IMR-90 (cell line): ENCODE measurements around the gene ALPP. TPM values are rescaled to one million over a fixed set of nuclear protein-coding genes. Genes with fewer than 3 reads are reported as not detected.

Experiments
- ATAC-seq: fragments of 200-7000 bp; cut with Tn5 transposase; 2 replicates; pipeline ENCODE4 v1.9.1; 2020; ENCODE audit warnings: low read depth, mild to moderate bottlenecking, moderate library complexity
- BruUV-seq: library from RNA; stranded (reverse); fragments of 400-500 nt; replicated peaks from 2 replicates; lab custom pipeline; 2021; lab: Mats Ljungman, UMichigan
- CTCF ChIA-PET: fragments of 300-600 bp; formaldehyde crosslinking; extraction: SDS; loops from one replicate; lab custom pipeline; 2021; ENCODE audit warnings: antibody characterized with exemption; lab: Yijun Ruan, JAX
- POLR2A ChIA-PET: fragments of 300-600 bp; sonication (Branson Sonifier 250); formaldehyde crosslinking; loops from one replicate; lab custom pipeline; 2022; ENCODE audit warnings: antibody characterized with exemption; ENCODE audit not compliant: unreplicated experiment; lab: Charles Lee
- DNase-seq: peaks from one replicate; pipeline ENCODE4 v3.0.0; 2013
- H2AFZ ChIP-seq: replicated peaks from 2 replicates; pipeline ENCODE3; 2013; ENCODE audit warnings: low read length, mild to moderate bottlenecking; ENCODE audit not compliant: poor library complexity
- H2AK5ac ChIP-seq: 2 replicates; pipeline ENCODE4 v1.6.1; 2013; ENCODE audit warnings: low read depth, low read length, inconsistent platforms
- H2AK9ac ChIP-seq: replicated peaks from 2 replicates; pipeline ENCODE3; 2013; ENCODE audit warnings: mild to moderate bottlenecking, low read depth, low read length, moderate library complexity; ENCODE audit not compliant: poor library complexity
- H2BK120ac ChIP-seq: 2 replicates; pipeline ENCODE4 v1.6.1; 2013; ENCODE audit warnings: low read depth, low read length, inconsistent platforms
- H2BK15ac ChIP-seq: 3 replicates; pipeline ENCODE4 v1.6.1; 2013; ENCODE audit warnings: low read depth, low read length, inconsistent platforms
- H2BK20ac ChIP-seq: 2 replicates; pipeline ENCODE4 v1.6.1; 2013; ENCODE audit warnings: low read depth, mild to moderate bottlenecking, inconsistent platforms, low read length, moderate library complexity
- H2BK5ac ChIP-seq: 2 replicates; pipeline ENCODE4 v1.6.1; 2013; ENCODE audit warnings: mild to moderate bottlenecking, low read depth, low read length, inconsistent platforms; ENCODE audit not compliant: poor library complexity, severe bottlenecking
- H3K14ac ChIP-seq: replicated peaks from 2 replicates; pipeline ENCODE4 v1.6.1; 2013; ENCODE audit warnings: low read depth, low read length, inconsistent platforms
- H3K18ac ChIP-seq: 2 replicates; pipeline ENCODE4 v1.6.1; 2013; ENCODE audit warnings: low read depth, low read length, control low read depth
- H3K23ac ChIP-seq: 2 replicates; pipeline ENCODE4 v1.6.1; 2013; ENCODE audit warnings: low read depth, low read length, inconsistent platforms
- H3K27ac ChIP-seq: 2 replicates; pipeline ENCODE4 v1.5.1; 2013; ENCODE audit warnings: mild to moderate bottlenecking, control low read depth, low read length; ENCODE audit not compliant: insufficient read depth
- H3K27me3 ChIP-seq: 2 replicates; pipeline ENCODE4 v1.6.1; 2013; ENCODE audit warnings: low read length; ENCODE audit not compliant: control insufficient read depth, insufficient read depth
- H3K36me3 ChIP-seq: 2 replicates; pipeline ENCODE4 v1.6.1; 2013; ENCODE audit warnings: low read length, mixed read lengths; ENCODE audit not compliant: control insufficient read depth, insufficient read depth
- H3K4ac ChIP-seq: 2 replicates; pipeline ENCODE4 v1.6.1; 2013; ENCODE audit warnings: low read depth, low read length, inconsistent platforms
- H3K4me1 ChIP-seq: 2 replicates; pipeline ENCODE4 v1.6.1; 2013; ENCODE audit warnings: low read length, mixed read lengths; ENCODE audit not compliant: control insufficient read depth, insufficient read depth
- H3K4me2 ChIP-seq: 2 replicates; pipeline ENCODE4 v1.6.1; 2013; ENCODE audit warnings: low read depth, mild to moderate bottlenecking, control low read depth, low read length, moderate library complexity
- H3K4me3 ChIP-seq: 2 replicates; pipeline ENCODE4 v1.5.1; 2013; ENCODE audit warnings: low read depth, mild to moderate bottlenecking, control low read depth, low read length, moderate library complexity; ENCODE audit not compliant: insufficient read depth
- H3K56ac ChIP-seq: 2 replicates; pipeline ENCODE4 v1.6.1; 2013; ENCODE audit warnings: low read length, inconsistent platforms; ENCODE audit not compliant: insufficient read depth; ENCODE audit errors: extremely low read depth
- H3K79me1 ChIP-seq, 2 experiments: 2 replicates each; pipeline ENCODE4 v1.6.1; 2013; ENCODE audit warnings: low read length in 2 of 2, inconsistent platforms in 1 of 2, low read depth in 1 of 2
- H3K9ac ChIP-seq: 2 replicates; pipeline ENCODE4 v1.6.1; 2013; ENCODE audit warnings: low read depth, low read length, control low read depth
- H3K9me1 ChIP-seq: 2 replicates; pipeline ENCODE4 v1.6.1; 2013; ENCODE audit warnings: low read length, inconsistent platforms; ENCODE audit not compliant: insufficient read depth
- H3K9me3 ChIP-seq: 2 replicates; pipeline ENCODE4 v1.6.1; 2013; ENCODE audit warnings: low read length; ENCODE audit not compliant: control insufficient read depth, insufficient read depth
- H4K20me1 ChIP-seq: 2 replicates; pipeline ENCODE4 v1.6.1; 2013; ENCODE audit warnings: low read length, inconsistent platforms; ENCODE audit not compliant: insufficient read depth
- H4K5ac ChIP-seq: 2 replicates; pipeline ENCODE4 v1.6.1; 2013; ENCODE audit warnings: mild to moderate bottlenecking, low read depth, low read length, control low read depth
- H4K8ac ChIP-seq, 2 experiments: 2 replicates each; pipeline ENCODE4 v1.6.1; 2013; ENCODE audit warnings: low read depth in 2 of 2, low read length in 2 of 2, control low read depth in 1 of 2, inconsistent platforms in 1 of 2
- H4K91ac ChIP-seq: 2 replicates; pipeline ENCODE4 v1.6.1; 2013; ENCODE audit warnings: low read depth, low read length, inconsistent platforms; ENCODE audit not compliant: insufficient read depth
- BHLHE40 ChIP-seq: fragments of 150-350 bp; IDR thresholded peaks from 2 replicates; pipeline ENCODE4 v1.6.1; 2016; ENCODE audit warnings: mild to moderate bottlenecking, low read depth, low read length
- CEBPB ChIP-seq: IDR thresholded peaks from 2 replicates; pipeline ENCODE4 v1.6.1; 2012; ENCODE audit warnings: low read depth, low read length, improper control_type of control experiment
- MAZ ChIP-seq: IDR thresholded peaks from 2 replicates; pipeline ENCODE4 v1.6.1; 2012; ENCODE audit warnings: low read depth, mild to moderate bottlenecking, low read length, improper control_type of control experiment, moderate library complexity, borderline replicate concordance
- MXI1 ChIP-seq: IDR thresholded peaks from 2 replicates; pipeline ENCODE4 v1.6.1; 2012; ENCODE audit warnings: low read depth, mild to moderate bottlenecking, low read length, moderate library complexity, borderline replicate concordance
- POLR2A ChIP-seq: IDR thresholded peaks from 2 replicates; pipeline ENCODE4 v1.6.1; 2012; ENCODE audit warnings: mild to moderate bottlenecking, low read depth, low read length
- RAD21 ChIP-seq: IDR thresholded peaks from 2 replicates; pipeline ENCODE4 v1.6.1; 2012; ENCODE audit warnings: low read length, improper control_type of control experiment
- RCOR1 ChIP-seq: IDR thresholded peaks from 2 replicates; pipeline ENCODE4 v1.6.1; 2012; ENCODE audit warnings: mild to moderate bottlenecking, low read length, improper control_type of control experiment; ENCODE audit not compliant: insufficient replicate concordance
- RFX5 ChIP-seq: IDR thresholded peaks from 2 replicates; pipeline ENCODE4 v1.8.0; 2012; ENCODE audit warnings: low read depth, mild to moderate bottlenecking, low read length, moderate library complexity
- WGBS, 2 experiments: methylation state at CpG; one replicate each; pipeline versions ENCODE4 v1.1.5 to v1.1.7; 2013; ENCODE audit warnings: missing lambda C conversion rate in 2 of 2; ENCODE audit not compliant: insufficient read length in 1 of 2; ENCODE audit errors: extremely low coverage in 2 of 2; 5-methylcytosine and 5-hydroxymethylcytosine counted together
- dilution Hi-C: fragments of 300-500 bp; cut with HindIII; formaldehyde crosslinking; loops from one replicate; pipeline ENCODE4 v1.14.3; 2018; ENCODE audit warnings: low sequenced_read_pairs; ENCODE audit not compliant: unreplicated experiment
- in situ Hi-C: fragments of 300-500 bp; cut with MboI; formaldehyde crosslinking; loops from 3 replicates; pipeline ENCODE4 v1.14.3; 2019; ENCODE audit warnings: low sequenced_read_pairs, inconsistent platforms, mixed read lengths
- intact Hi-C: fragments of 100-400 bp; cut with micrococcal nuclease; formaldehyde crosslinking; loops from 2 replicates; pipeline ENCODE4 v1.10.0; 2022
- polyA plus RNA-seq, 3 experiments: library from polyadenylated mRNA; depleted of rRNA; stranded (reverse); fragments of >200 nt; gene quantifications; 2 replicates each; pipeline ENCODE4 v1.2.3, GENCODE V29; 2012; ENCODE audit warnings: low replicate concordance in 1 of 3
- total RNA-seq: library from RNA; depleted of rRNA; stranded (reverse); fragments of >200 nt; gene quantifications from 2 replicates; pipeline ENCODE4 v1.2.3, GENCODE V29; 2012
- TF ChIP-seq, protein P1 (sequence below): fragments of 150-350 bp; IDR thresholded peaks from 2 replicates; pipeline ENCODE4 v1.6.1; 2017; ENCODE audit warnings: mild to moderate bottlenecking, antibody characterized with exemption, low read length, low read depth
- TF ChIP-seq, protein P2 (sequence below): fragments of 150-350 bp; IDR thresholded peaks from 2 replicates; pipeline ENCODE4 v1.6.1; 2016; ENCODE audit warnings: low read depth, mild to moderate bottlenecking, low read length, moderate library complexity, borderline replicate concordance

ALPP gene
- total and polyA plus RNA-seq, 2 of the 4 experiments (the other 2 are of a cell fraction), result not detected

DNA sequence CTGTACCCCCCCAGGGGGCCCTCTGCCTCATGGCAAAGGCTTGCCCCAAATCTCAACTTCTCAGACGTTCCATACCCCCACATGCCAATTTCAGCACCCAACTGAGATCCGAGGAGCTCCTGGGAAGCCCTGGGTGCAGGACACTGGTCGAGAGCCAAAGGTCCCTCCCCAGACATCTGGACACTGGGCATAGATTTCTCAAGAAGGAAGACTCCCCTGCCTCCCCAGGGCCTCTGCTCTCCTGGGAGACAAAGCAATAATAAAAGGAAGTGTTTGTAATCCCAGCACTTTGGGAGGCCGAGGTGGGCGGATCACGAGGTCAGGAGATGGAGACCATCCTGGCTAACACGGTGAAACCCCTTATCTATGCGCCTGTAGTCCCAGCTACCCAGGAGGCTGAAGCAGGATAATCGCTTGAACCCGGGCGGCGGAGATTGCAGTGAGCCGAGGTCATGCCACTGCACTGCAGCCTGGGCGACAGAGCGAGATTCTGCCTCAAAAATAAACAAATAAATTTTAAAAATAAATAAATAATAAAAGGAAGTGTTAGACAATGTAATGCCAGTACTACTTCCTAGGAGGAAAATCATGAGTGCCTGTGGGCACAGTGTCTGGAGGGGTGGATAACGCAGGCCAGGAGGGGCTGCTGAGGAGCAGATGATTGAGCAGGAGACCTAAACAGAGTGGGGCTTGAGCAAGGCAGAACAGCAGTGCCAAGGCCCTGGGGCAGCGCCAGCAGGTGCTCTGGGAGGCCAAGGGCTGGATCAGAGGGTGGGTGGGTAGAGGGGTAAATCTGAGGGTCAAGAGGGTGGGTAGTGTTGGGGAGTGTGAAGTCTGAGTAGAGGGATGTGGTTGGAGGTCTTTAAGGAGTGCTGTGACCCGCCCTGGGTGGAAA, 4.0 kb downstream of the ALPP start:
- H3K79me1 ChIP-seq, result no peaks in the 10 kb centered on the region
- no peak overlapping the region for H2BK15ac ChIP-seq
- WGBS, 2 experiments, result 33% methylated on average over 1 of the region's 18 CpGs; no CpG with 5 or more reads in 1 of the 2 experiments
- no peak overlapping the region for H4K5ac ChIP-seq
- H3K23ac ChIP-seq, result no peak overlapping the region
- no TSS peak for BruUV-seq
- ChIA-PET CTCF (no interaction called here), POLR2A (no interaction called here)
- H3K4me2 ChIP-seq, result no peak overlapping the region
- in situ Hi-C loops, result no loop called here
- intact Hi-C loops, result no loop called here
- H4K8ac ChIP-seq, result no peak overlapping the region
- H3K4me3 ChIP-seq, result no peak overlapping the region
- H4K20me1 ChIP-seq, result no peaks in the 10 kb centered on the region; the same call in 1 of the 2 replicates
- no peak overlapping the region for H2BK5ac ChIP-seq
- no peaks in the 10 kb centered on the region for H3K9me1 ChIP-seq
- no peak overlapping the region for H4K91ac ChIP-seq
- no peak overlapping the region for H3K9ac ChIP-seq
- no peak overlapping the region for H2BK120ac ChIP-seq
- peaks cover 3% of the 10 kb centered on the region; the same call in 1 of the 2 replicates for H3K4me1 ChIP-seq
- ATAC-seq, result no peak
- no peak for DNase-seq
- H2AFZ ChIP-seq, result no peak overlapping the region
- TF ChIP-seq CEBPB (no peak), MXI1 (no peak), BHLHE40 (no peak), RAD21 (no peak), RCOR1 (no peak), MAZ (no peak), RFX5 (no peak), POLR2A (no peak)
- TF ChIP-seq, protein P1, sequence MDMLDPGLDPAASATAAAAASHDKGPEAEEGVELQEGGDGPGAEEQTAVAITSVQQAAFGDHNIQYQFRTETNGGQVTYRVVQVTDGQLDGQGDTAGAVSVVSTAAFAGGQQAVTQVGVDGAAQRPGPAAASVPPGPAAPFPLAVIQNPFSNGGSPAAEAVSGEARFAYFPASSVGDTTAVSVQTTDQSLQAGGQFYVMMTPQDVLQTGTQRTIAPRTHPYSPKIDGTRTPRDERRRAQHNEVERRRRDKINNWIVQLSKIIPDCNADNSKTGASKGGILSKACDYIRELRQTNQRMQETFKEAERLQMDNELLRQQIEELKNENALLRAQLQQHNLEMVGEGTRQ, result no peak
- TF ChIP-seq, protein P2, sequence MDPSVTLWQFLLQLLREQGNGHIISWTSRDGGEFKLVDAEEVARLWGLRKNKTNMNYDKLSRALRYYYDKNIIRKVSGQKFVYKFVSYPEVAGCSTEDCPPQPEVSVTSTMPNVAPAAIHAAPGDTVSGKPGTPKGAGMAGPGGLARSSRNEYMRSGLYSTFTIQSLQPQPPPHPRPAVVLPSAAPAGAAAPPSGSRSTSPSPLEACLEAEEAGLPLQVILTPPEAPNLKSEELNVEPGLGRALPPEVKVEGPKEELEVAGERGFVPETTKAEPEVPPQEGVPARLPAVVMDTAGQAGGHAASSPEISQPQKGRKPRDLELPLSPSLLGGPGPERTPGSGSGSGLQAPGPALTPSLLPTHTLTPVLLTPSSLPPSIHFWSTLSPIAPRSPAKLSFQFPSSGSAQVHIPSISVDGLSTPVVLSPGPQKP, result no peak
- H3K4ac ChIP-seq, result no peak overlapping the region
- peaks cover 2% of the 10 kb centered on the region; the same call in 1 of the 2 replicates for H3K9me3 ChIP-seq
- dilution Hi-C loops, result no loop called here
- no peak overlapping the region for H2BK20ac ChIP-seq
- H3K27me3 ChIP-seq, result peaks cover 58% of the 10 kb centered on the region
- no peak overlapping the region for H3K56ac ChIP-seq
- no peaks in the 10 kb centered on the region for H3K36me3 ChIP-seq
- no peak overlapping the region for H2AK9ac ChIP-seq
- no peak overlapping the region for H3K27ac ChIP-seq
- no peak overlapping the region for H3K14ac ChIP-seq
- H2AK5ac ChIP-seq, result no peak overlapping the region
- H3K18ac ChIP-seq, result no peak overlapping the region
